ENCODE measurements around the gene CST3.

CST3 gene

DNA sequence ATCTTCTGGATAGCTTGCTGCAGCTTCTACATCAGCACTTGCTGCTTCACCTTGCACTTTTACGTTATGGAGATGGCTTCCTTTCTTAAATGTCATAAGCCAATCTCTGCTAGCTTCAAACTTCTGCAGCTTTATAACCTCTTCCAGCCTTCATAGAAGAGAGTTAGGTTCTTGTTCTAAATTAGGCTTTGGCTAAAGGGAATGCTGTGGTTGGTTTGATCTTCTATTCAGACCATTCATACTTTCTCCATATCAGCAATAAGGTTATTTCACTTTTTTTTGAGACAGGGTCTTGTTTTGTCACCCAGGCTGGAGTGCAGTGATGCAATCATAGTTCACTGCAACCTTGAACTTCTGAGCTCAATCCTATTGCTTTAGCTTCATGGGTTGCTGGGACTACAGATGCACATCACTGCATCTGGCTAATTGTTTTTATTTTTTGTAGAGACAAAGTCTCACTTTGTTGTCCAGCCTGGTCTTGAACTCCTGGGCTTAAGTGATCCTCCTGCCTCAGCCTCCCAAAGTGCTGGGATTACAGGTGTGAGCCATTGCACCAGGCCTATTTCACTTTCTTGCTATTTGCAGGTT is 12.2 kb upstream of the CST3 start:
- H4K20me1 ChIP-seq (ENCODE audit: insufficient read depth, low read length), result no peaks in the 10 kb centered on the region
- no peaks in the 10 kb centered on the region for H3K36me3 ChIP-seq (ENCODE audit: insufficient read depth, low read length)
- no peak overlapping the region for H3K27ac ChIP-seq (ENCODE audit: low read length)
- DNase-seq (no peak), ATAC-seq (ENCODE audit: insufficient read depth, low read depth) (no peak)
- H3K4me3 ChIP-seq (ENCODE audit: low read depth in 1 of 2, low read length in 2 of 2), result no peak overlapping the region
- H3K9me3 ChIP-seq (ENCODE audit: insufficient read depth, low read length, severe bottlenecking), result no peaks in the 10 kb centered on the region
- TF ChIP-seq EZH2 (IDR thresholded peaks at IDR 0.05; ENCODE audit: borderline replicate concordance, low read depth, low read length, severe bottlenecking), result no peak
- TF ChIP-seq, protein P1, sequence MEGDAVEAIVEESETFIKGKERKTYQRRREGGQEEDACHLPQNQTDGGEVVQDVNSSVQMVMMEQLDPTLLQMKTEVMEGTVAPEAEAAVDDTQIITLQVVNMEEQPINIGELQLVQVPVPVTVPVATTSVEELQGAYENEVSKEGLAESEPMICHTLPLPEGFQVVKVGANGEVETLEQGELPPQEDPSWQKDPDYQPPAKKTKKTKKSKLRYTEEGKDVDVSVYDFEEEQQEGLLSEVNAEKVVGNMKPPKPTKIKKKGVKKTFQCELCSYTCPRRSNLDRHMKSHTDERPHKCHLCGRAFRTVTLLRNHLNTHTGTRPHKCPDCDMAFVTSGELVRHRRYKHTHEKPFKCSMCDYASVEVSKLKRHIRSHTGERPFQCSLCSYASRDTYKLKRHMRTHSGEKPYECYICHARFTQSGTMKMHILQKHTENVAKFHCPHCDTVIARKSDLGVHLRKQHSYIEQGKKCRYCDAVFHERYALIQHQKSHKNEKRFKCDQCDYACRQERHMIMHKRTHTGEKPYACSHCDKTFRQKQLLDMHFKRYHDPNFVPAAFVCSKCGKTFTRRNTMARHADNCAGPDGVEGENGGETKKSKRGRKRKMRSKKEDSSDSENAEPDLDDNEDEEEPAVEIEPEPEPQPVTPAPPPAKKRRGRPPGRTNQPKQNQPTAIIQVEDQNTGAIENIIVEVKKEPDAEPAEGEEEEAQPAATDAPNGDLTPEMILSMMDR (IDR thresholded peaks at IDR 0.05; ENCODE audit: borderline replicate concordance, extremely low read depth, low read length, poor library complexity, severe bottlenecking), result no peak
- peaks cover 11% of the 10 kb centered on the region for H3K27me3 ChIP-seq (ENCODE audit: insufficient read depth, low read length, poor library complexity)
- no peaks in the 10 kb centered on the region for H3K79me2 ChIP-seq (ENCODE audit: insufficient read depth, low read length)
- H2AFZ ChIP-seq (ENCODE audit: low read depth, low read length), result no peak overlapping the region
- no peak overlapping the region for H3K4me2 ChIP-seq (ENCODE audit: insufficient read depth, low read length)
- H3K4me1 ChIP-seq (ENCODE audit: insufficient read depth, low read length), result no peaks in the 10 kb centered on the region
- no peak overlapping the region for H3K9ac ChIP-seq (ENCODE audit: low read depth, low read length)

DNA sequence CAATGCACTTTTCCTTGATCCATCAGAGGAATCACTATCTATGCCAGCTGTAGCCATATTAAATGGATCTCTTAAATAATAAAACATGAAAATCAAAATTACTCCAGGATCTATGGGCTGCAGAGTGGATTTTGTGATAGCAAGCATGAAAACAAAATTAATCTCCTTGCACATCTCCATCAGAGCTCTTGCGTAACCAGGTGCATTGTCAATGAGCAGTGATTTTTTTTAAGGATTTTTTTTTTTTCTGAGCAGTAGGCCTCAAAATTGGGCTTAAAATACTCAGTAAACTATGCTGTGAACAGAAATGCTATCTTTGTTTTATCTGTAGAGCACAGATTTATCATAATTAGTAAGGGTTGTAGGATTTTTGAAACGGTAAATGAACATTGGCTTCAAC is 11.5 kb upstream of the CST3 start:
- H3K9ac ChIP-seq (ENCODE audit: low read depth, low read length), result no peak overlapping the region
- no peaks in the 10 kb centered on the region for H3K79me2 ChIP-seq (ENCODE audit: insufficient read depth, low read length)
- no peaks in the 10 kb centered on the region for H3K9me3 ChIP-seq (ENCODE audit: insufficient read depth, low read length, severe bottlenecking)
- H3K4me3 ChIP-seq (ENCODE audit: low read depth in 1 of 2, low read length in 2 of 2), result no peak overlapping the region
- H3K4me2 ChIP-seq (ENCODE audit: insufficient read depth, low read length), result no peak overlapping the region
- no peak overlapping the region for H2AFZ ChIP-seq (ENCODE audit: low read depth, low read length)
- ATAC-seq (ENCODE audit: insufficient read depth, low read depth), result no peak
- no peak overlapping the region for H3K27ac ChIP-seq (ENCODE audit: low read length)
- no peaks in the 10 kb centered on the region for H4K20me1 ChIP-seq (ENCODE audit: insufficient read depth, low read length)
- H3K27me3 ChIP-seq (ENCODE audit: insufficient read depth, low read length, poor library complexity), result peaks cover 10% of the 10 kb centered on the region
- H3K4me1 ChIP-seq (ENCODE audit: insufficient read depth, low read length), result no peaks in the 10 kb centered on the region
- TF ChIP-seq, protein P1 (IDR thresholded peaks at IDR 0.05; ENCODE audit: borderline replicate concordance, extremely low read depth, low read length, poor library complexity, severe bottlenecking), result no peak
- no peak for TF ChIP-seq EZH2 (IDR thresholded peaks at IDR 0.05; ENCODE audit: borderline replicate concordance, low read depth, low read length, severe bottlenecking)
- no peaks in the 10 kb centered on the region for H3K36me3 ChIP-seq (ENCODE audit: insufficient read depth, low read length)
- DNase-seq, result no peak

DNA sequence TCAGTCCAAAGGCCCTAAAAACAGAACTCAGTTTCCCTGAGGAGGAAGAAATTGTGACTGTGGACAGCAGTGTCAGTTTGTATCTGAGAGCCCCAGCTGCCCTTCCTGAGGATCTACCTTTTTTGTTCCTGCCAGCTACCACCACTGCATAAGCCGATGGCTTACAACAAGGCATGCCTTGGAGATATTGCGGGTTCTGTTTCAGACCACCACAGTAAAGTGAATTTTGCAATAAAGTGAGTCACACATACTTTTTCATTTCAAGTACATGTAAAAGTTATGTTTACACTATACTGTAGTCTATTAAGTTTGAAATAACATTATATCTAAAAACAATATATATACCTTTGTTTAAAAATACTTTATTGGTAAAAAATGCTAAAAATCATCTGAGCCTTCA is 9.6 kb upstream of the CST3 start:
- no peak overlapping the region for H3K4me3 ChIP-seq (ENCODE audit: low read depth in 1 of 2, low read length in 2 of 2)
- TF ChIP-seq EZH2 (IDR thresholded peaks at IDR 0.05; ENCODE audit: borderline replicate concordance, low read depth, low read length, severe bottlenecking), result no peak
- TF ChIP-seq, protein P1 (IDR thresholded peaks at IDR 0.05; ENCODE audit: borderline replicate concordance, extremely low read depth, low read length, poor library complexity, severe bottlenecking), result no peak
- no peaks in the 10 kb centered on the region for H3K4me1 ChIP-seq (ENCODE audit: insufficient read depth, low read length)
- DNase-seq, result no peak
- no peak overlapping the region for H3K4me2 ChIP-seq (ENCODE audit: insufficient read depth, low read length)
- no peaks in the 10 kb centered on the region for H4K20me1 ChIP-seq (ENCODE audit: insufficient read depth, low read length)
- no peaks in the 10 kb centered on the region for H3K9me3 ChIP-seq (ENCODE audit: insufficient read depth, low read length, severe bottlenecking)
- no peak overlapping the region for H2AFZ ChIP-seq (ENCODE audit: low read depth, low read length)
- no peaks in the 10 kb centered on the region for H3K79me2 ChIP-seq (ENCODE audit: insufficient read depth, low read length)
- no peak for ATAC-seq (ENCODE audit: insufficient read depth, low read depth)
- no peak overlapping the region for H3K27ac ChIP-seq (ENCODE audit: low read length)
- no peak overlapping the region for H3K9ac ChIP-seq (ENCODE audit: low read depth, low read length)
- H3K36me3 ChIP-seq (ENCODE audit: insufficient read depth, low read length), result no peaks in the 10 kb centered on the region
- H3K27me3 ChIP-seq (ENCODE audit: insufficient read depth, low read length, poor library complexity), result peaks cover 2% of the 10 kb centered on the region

Data from DND-41 (cell line).